ENCODE results near the gene CD276.

The CD276 gene

GRCh38 chr15:73654659-73655058 lies 29.5 kb upstream of the CD276 start:
- H3K4me3 ChIP-seq (ENCODE audit: low read depth, low read length) = no peak overlapping the region
- H3K4me1 ChIP-seq = peaks cover 5% of the 10 kb centered on the region
- H3K9me3 ChIP-seq = no peaks in the 10 kb centered on the region
- TF ChIP-seq CTCF (IDR thresholded peaks at IDR 0.05; ENCODE audit: low read depth, low read length) = no peak
- no peak for DNase-seq
- no peaks in the 10 kb centered on the region for H3K27me3 ChIP-seq
- no peaks in the 10 kb centered on the region for H3K36me3 ChIP-seq

GRCh38 chr15:73655724-73656123 lies 28.5 kb upstream of the CD276 start:
- no peak for DNase-seq
- Histone ChIP-seq H3K4me1 (peaks cover 5% of the 10 kb centered on the region), H3K36me3 (no peaks in the 10 kb centered on the region), H3K4me3 (ENCODE audit: low read depth, low read length) (no peak overlapping the region), H3K27me3 (no peaks in the 10 kb centered on the region), H3K9me3 (no peaks in the 10 kb centered on the region)
- TF ChIP-seq CTCF (IDR thresholded peaks at IDR 0.05; ENCODE audit: low read depth, low read length) = no peak

- Histone ChIP-seq H3K9me3 (no peaks in the 10 kb centered on the region), H3K27me3 (no peaks in the 10 kb centered on the region), H3K4me3 (ENCODE audit: low read depth, low read length) (no peak overlapping the region), H3K4me1 (no peaks in the 10 kb centered on the region), H3K36me3 (no peaks in the 10 kb centered on the region)
- no peak for DNase-seq
- TF ChIP-seq CTCF (IDR thresholded peaks at IDR 0.05; ENCODE audit: low read depth, low read length) = no peak
These were observed 25.5 kb upstream of the CD276 start for GRCh38 chr15:73658645-73659044.

GRCh38 chr15:73660455-73660854 lies 23.7 kb upstream of the CD276 start:
- Histone ChIP-seq H3K9me3 (no peaks in the 10 kb centered on the region), H3K36me3 (no peaks in the 10 kb centered on the region), H3K4me1 (no peaks in the 10 kb centered on the region), H3K4me3 (ENCODE audit: low read depth, low read length) (no peak overlapping the region), H3K27me3 (no peaks in the 10 kb centered on the region)
- no peak for DNase-seq
- TF ChIP-seq CTCF (IDR thresholded peaks at IDR 0.05; ENCODE audit: low read depth, low read length) = no peak

GRCh38 chr15:73674587-73674986 lies 9.6 kb upstream of the CD276 start:
- H3K9me3 ChIP-seq = no peaks in the 10 kb centered on the region
- H3K27me3 ChIP-seq = no peaks in the 10 kb centered on the region
- H3K4me1 ChIP-seq = no peaks in the 10 kb centered on the region
- H3K4me3 ChIP-seq (ENCODE audit: low read depth, low read length) = no peak overlapping the region
- no peak for TF ChIP-seq CTCF (IDR thresholded peaks at IDR 0.05; ENCODE audit: low read depth, low read length)
- H3K36me3 ChIP-seq = no peaks in the 10 kb centered on the region
- DNase-seq = no peak

- DNase-seq = peak; percentile 69
- no peaks in the 10 kb centered on the region for H3K36me3 ChIP-seq
- TF ChIP-seq CTCF (IDR thresholded peaks at IDR 0.05; ENCODE audit: low read depth, low read length) = peak; percentile 88
- no peak overlapping the region for H3K4me3 ChIP-seq (ENCODE audit: low read depth, low read length)
- H3K4me1 ChIP-seq = no peaks in the 10 kb centered on the region
- no peaks in the 10 kb centered on the region for H3K27me3 ChIP-seq
- H3K9me3 ChIP-seq = no peaks in the 10 kb centered on the region
These were observed 7.0 kb upstream of the CD276 start for GRCh38 chr15:73677146-73677607.
